B cell (primary cell): ENCODE data around the gene ETFB. TPM values are rescaled to one million over a fixed set of nuclear protein-coding genes. Genes with fewer than 3 reads are reported as not detected.
A peak's percentile ranks its signal among the peaks of the same experiment; 100 is the strongest.

Source experiments
- ATAC-seq: fragments of 200-7000 bp; cut with Tn5 transposase; one replicate; pipeline ENCODE4 v1.10.0; 2021; ENCODE audit warnings: low read depth, mild to moderate bottlenecking, moderate number of reproducible peaks, moderate library complexity
- CTCF ChIA-PET: fragments of 350-600 bp; sonication (Branson Sonifier 250); formaldehyde crosslinking; loops from one replicate; lab custom pipeline; 2021; ENCODE audit warnings: antibody characterized with exemption, inconsistent platforms; lab: Charles Lee
- POLR2A ChIA-PET: fragments of 350-600 bp; sonication (Branson Sonifier 250); formaldehyde crosslinking; loops from one replicate; lab custom pipeline; 2021; ENCODE audit warnings: antibody characterized with exemption; lab: Charles Lee
- DNase-seq: peaks from one replicate; pipeline ENCODE4 v3.0.0; 2013
- H2AFZ ChIP-seq: 2 replicates; pipeline ENCODE4 v1.6.1; 2012; ENCODE audit warnings: mild to moderate bottlenecking, low read depth, low read length; ENCODE audit not compliant: insufficient read depth, poor library complexity, severe bottlenecking
- H3K27ac ChIP-seq, 2 donors: 1 replicate in 1 of 2; 2 replicates in 1 of 2; pipeline ENCODE4 v1.5.1; 2012 to 2013; ENCODE audit warnings: low read length in 2 of 2, mild to moderate bottlenecking in 2 of 2, moderate library complexity in 1 of 2
- H3K27me3 ChIP-seq, 4 experiments: fragments of 200-600 bp in 1 of 4; sonication (generic) in 1 of 4; replicated peaks in 1 of 4; 1 replicate in 2 of 4; 2 replicates in 2 of 4; pipeline versions ENCODE4 v1.6.1 to v1.7.0; 2013 to 2016; ENCODE audit warnings: low read length in 3 of 4, mild to moderate bottlenecking in 2 of 4, mixed read lengths in 1 of 4, moderate library complexity in 1 of 4; ENCODE audit not compliant: insufficient read depth in 4 of 4, control insufficient read depth in 3 of 4; ENCODE audit errors: control extremely low read depth in 1 of 4
- H3K36me3 ChIP-seq, 2 experiments: replicated peaks in 1 of 2; 1 replicate in 1 of 2; 2 replicates in 1 of 2; pipeline versions ENCODE4 v1.6.1 to v1.7.1; 2013; ENCODE audit warnings: low read length in 1 of 2; ENCODE audit not compliant: insufficient read depth in 2 of 2, control insufficient read depth in 1 of 2; ENCODE audit errors: control extremely low read depth in 1 of 2, extremely low read depth in 1 of 2
- H3K4me1 ChIP-seq, 2 donors: fragments of 200-600 bp in 1 of 2; sonication (generic) in 1 of 2; 1 replicate in 1 of 2; 2 replicates in 1 of 2; pipeline versions ENCODE4 v1.5.1 to v1.6.1; 2013 to 2017; ENCODE audit warnings: low read length in 2 of 2; ENCODE audit not compliant: control insufficient read depth in 2 of 2, insufficient read depth in 2 of 2
- H3K4me2 ChIP-seq: replicated peaks from 2 replicates; pipeline ENCODE3; 2012; ENCODE audit warnings: mild to moderate bottlenecking, low read depth, low read length; ENCODE audit not compliant: poor library complexity, severe bottlenecking
- H3K4me3 ChIP-seq, 5 experiments: fragments of 200-600 bp in 1 of 5; sonication (generic) in 1 of 5; 1 replicate in 3 of 5; 2 replicates in 2 of 5; pipeline versions ENCODE4 v1.5.1 to v1.7.0; 2011 to 2016; ENCODE audit warnings: low read length in 4 of 5, mild to moderate bottlenecking in 4 of 5, low read depth in 2 of 5, control low read depth in 1 of 5, moderate library complexity in 1 of 5; ENCODE audit not compliant: insufficient read depth in 1 of 5; ENCODE audit errors: control extremely low read depth in 1 of 5, extremely low read depth in 1 of 5
- H3K79me2 ChIP-seq: fragments of 200-600 bp; sonication (generic); one replicate; pipeline ENCODE4 v1.6.0; 2016; ENCODE audit warnings: low read length; ENCODE audit not compliant: control insufficient read depth, insufficient read depth
- H3K9ac ChIP-seq: fragments of 200-600 bp; sonication (generic); 2 replicates; pipeline ENCODE4 v1.6.1; 2017; ENCODE audit warnings: mild to moderate bottlenecking, low read length, moderate library complexity
- H3K9me3 ChIP-seq, 3 donors: one replicate each; pipeline versions ENCODE4 v1.6.1 to v1.7.1; 2013; ENCODE audit warnings: low read length in 2 of 3; ENCODE audit not compliant: control insufficient read depth in 2 of 3, insufficient read depth in 1 of 3; ENCODE audit errors: control extremely low read depth in 1 of 3
- H4K20me1 ChIP-seq: 2 replicates; pipeline ENCODE4 v1.6.0; 2012; ENCODE audit warnings: mild to moderate bottlenecking, low read length; ENCODE audit not compliant: insufficient read depth, control insufficient read depth, poor library complexity, severe bottlenecking
- H3K27ac Mint-ChIP-seq: one replicate; pipeline ENCODE4 v1.8.0; 2021; ENCODE audit warnings: mixed read lengths
- H3K27me3 Mint-ChIP-seq: one replicate; pipeline ENCODE4 v1.8.0; 2021; ENCODE audit warnings: mixed read lengths
- H3K4me1 Mint-ChIP-seq: one replicate; pipeline ENCODE4 v1.8.0; 2021; ENCODE audit warnings: mixed read lengths
- H3K4me3 Mint-ChIP-seq: one replicate; pipeline ENCODE4 v1.8.0; 2021; ENCODE audit warnings: mixed read lengths
- H3K9me3 Mint-ChIP-seq: one replicate; pipeline ENCODE4 v1.8.0; 2022; ENCODE audit warnings: mixed read lengths; ENCODE audit not compliant: insufficient read depth
- EZH2 ChIP-seq: IDR thresholded peaks from 2 replicates; pipeline ENCODE4 v1.6.1; 2012; ENCODE audit warnings: borderline replicate concordance, low read depth, mild to moderate bottlenecking, moderate library complexity, low read length; ENCODE audit not compliant: insufficient read depth, poor library complexity, severe bottlenecking
- WGBS: methylation state at CpG from one replicate; pipeline ENCODE4 v1.1.5; 2013; ENCODE audit warnings: missing lambda C conversion rate; ENCODE audit not compliant: insufficient coverage; 5-methylcytosine and 5-hydroxymethylcytosine counted together
- intact Hi-C: fragments of 100-400 bp; cut with micrococcal nuclease; formaldehyde crosslinking; loops from one replicate; pipeline ENCODE4 v1.10.0; 2022
- polyA plus RNA-seq: library from polyadenylated mRNA; depleted of rRNA; stranded (reverse); fragments of >200 nt; gene quantifications from 2 replicates; pipeline ENCODE4 v1.2.3, GENCODE V29; 2012
- total RNA-seq, 2 donors: library from RNA; stranded (reverse); fragments of 120-200 nt in 1 of 2; gene quantifications; 1 replicate in 1 of 2; 2 replicates in 1 of 2; pipeline versions ENCODE4 v1.2.3 to v1.2.4, GENCODE V29; 2013 to 2022
- TF ChIP-seq, protein P1 (sequence below): fragments of 200-600 bp; IDR thresholded peaks from one replicate; pipeline ENCODE4 v1.8.0; 2022; ENCODE audit warnings: antibody characterized with exemption, mild to moderate bottlenecking

ETFB gene
- total and polyA plus RNA-seq, 2 donors (not counting 1 experiment from before 2014, with no cell fraction given): 33.3 to 76.5 TPM

DNA sequence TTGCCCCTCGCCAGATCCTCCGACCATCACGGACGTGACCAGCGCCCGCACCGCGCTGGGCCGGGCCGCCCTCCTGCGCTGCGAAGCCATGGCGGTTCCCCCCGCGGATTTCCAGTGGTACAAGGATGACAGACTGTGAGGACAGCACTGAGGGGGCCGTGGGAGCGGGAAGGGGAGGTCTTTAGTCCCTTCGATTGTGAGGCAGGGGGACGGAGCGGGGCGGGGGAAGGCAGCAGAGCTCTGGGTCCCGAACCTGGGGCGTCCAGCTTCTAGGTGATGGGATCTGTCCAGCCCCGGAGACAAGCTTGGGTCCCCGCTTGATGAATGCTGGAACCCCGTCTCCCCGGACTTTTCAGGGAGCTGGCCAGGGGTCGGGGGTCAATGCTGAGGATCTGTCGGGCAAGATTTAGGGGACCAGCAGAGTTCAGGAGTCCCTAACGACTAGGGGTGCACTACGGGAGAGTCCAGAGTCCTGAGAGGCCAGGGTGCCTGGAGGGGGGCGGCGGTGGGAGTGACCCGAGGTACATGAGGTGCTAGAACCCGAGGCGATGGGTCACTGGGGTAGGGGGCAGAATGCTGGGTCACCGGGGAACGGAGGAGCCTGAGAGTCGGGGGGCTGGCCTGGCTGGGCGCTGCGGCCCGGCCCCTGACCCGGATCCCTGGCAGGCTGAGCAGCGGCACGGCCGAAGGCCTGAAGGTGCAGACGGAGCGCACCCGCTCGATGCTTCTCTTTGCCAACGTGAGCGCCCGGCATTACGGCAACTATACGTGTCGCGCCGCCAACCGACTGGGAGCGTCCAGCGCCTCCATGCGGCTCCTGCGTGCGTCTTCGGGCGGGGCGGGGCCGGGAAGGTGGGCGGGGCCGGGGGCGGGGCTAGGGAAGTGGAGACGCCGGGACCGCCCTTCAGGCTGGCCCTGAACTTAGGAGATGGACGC is 38.9 kb downstream of the ETFB start:
- no peak overlapping the region for H3K27ac Mint-ChIP-seq
- no peaks in the 10 kb centered on the region for H3K36me3 ChIP-seq
- no peaks in the 10 kb centered on the region for H4K20me1 ChIP-seq
- POLR2A ChIA-PET: no interaction called here
- 9% methylated on average over 74 of the region's 75 CpGs for WGBS
- H3K4me2 ChIP-seq: peak overlapping the region; percentile 69
- intact Hi-C loops: no loop called here
- TF ChIP-seq EZH2: no peak
- TF ChIP-seq, protein P1, sequence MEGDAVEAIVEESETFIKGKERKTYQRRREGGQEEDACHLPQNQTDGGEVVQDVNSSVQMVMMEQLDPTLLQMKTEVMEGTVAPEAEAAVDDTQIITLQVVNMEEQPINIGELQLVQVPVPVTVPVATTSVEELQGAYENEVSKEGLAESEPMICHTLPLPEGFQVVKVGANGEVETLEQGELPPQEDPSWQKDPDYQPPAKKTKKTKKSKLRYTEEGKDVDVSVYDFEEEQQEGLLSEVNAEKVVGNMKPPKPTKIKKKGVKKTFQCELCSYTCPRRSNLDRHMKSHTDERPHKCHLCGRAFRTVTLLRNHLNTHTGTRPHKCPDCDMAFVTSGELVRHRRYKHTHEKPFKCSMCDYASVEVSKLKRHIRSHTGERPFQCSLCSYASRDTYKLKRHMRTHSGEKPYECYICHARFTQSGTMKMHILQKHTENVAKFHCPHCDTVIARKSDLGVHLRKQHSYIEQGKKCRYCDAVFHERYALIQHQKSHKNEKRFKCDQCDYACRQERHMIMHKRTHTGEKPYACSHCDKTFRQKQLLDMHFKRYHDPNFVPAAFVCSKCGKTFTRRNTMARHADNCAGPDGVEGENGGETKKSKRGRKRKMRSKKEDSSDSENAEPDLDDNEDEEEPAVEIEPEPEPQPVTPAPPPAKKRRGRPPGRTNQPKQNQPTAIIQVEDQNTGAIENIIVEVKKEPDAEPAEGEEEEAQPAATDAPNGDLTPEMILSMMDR: no peak
- peaks cover 4% of the 10 kb centered on the region for H3K9me3 Mint-ChIP-seq
- DNase-seq (peak; percentile 57), ATAC-seq (peak; percentile 62)
- peak overlapping the region; percentile 23 for H2AFZ ChIP-seq
- peaks cover 12 to 20% of the 10 kb centered on the region in 2 donors for H3K4me1 ChIP-seq
- peaks cover 0 to 26% (median 3%) of the 10 kb centered on the region in 3 donors for H3K9me3 ChIP-seq
- H3K27me3 Mint-ChIP-seq: peaks cover 70% of the 10 kb centered on the region
- CTCF ChIA-PET: no interaction called here
- peaks cover 11% of the 10 kb centered on the region for H3K4me1 Mint-ChIP-seq
- H3K9ac ChIP-seq: no peak overlapping the region
- no peak overlapping the region for H3K27ac ChIP-seq
- peaks cover 0 to 59% (median 29%) of the 10 kb centered on the region in 4 experiments for H3K27me3 ChIP-seq
- H3K4me3 Mint-ChIP-seq: peak overlapping the region; percentile 50
- H3K4me3 ChIP-seq: peak overlapping the region in 1 of 5 experiments; percentile 24
- H3K79me2 ChIP-seq: no peaks in the 10 kb centered on the region
